Endothelial cell of umbilical vein (primary cell): ENCODE measurements around the gene CMIP. TPM values are rescaled to one million over a fixed set of nuclear protein-coding genes. Genes with fewer than 3 reads are reported as not detected.

Experiments used
- BruUV-seq: library from RNA; stranded (reverse); fragments of 400-500 nt; replicated peaks from 2 replicates; lab custom pipeline; 2021; lab: Mats Ljungman, UMichigan
- CTCF ChIA-PET: fragments of 300-600, 350-600 bp; sonication (Branson Sonifier 250); formaldehyde crosslinking; loops from one replicate; lab custom pipeline; 2021; ENCODE audit warnings: antibody characterized with exemption, inconsistent platforms; lab: Charles Lee
- POLR2A ChIA-PET: fragments of 300-600, 350-600 bp; sonication (Branson Sonifier 250); formaldehyde crosslinking; loops from one replicate; lab custom pipeline; 2021; ENCODE audit warnings: antibody characterized with exemption, inconsistent platforms; lab: Charles Lee
- DNase-seq: peaks from one replicate; pipeline ENCODE4 v3.0.0-alpha.2; 2011; ENCODE audit warnings: low read depth, low spot score
- FAIRE-seq: peaks from 2 replicates; lab custom pipeline; 2011; peaks lifted over from hg19 to GRCh38; lab: Jason Lieb, UNC
- H2AFZ ChIP-seq: 2 replicates; pipeline ENCODE4 v1.6.0; 2012; ENCODE audit warnings: low read depth, low read length, control low read depth, inconsistent platforms
- H3K27ac ChIP-seq: 2 replicates; pipeline ENCODE4 v1.5.1; 2011; ENCODE audit warnings: low read depth, mild to moderate bottlenecking, control low read depth, low read length, moderate library complexity; ENCODE audit not compliant: insufficient read depth
- H3K27me3 ChIP-seq, 2 experiments: 2 replicates each; pipeline versions ENCODE4 v1.6.0 to v1.6.1; 2011; ENCODE audit warnings: low read length in 2 of 2, mixed read lengths in 1 of 2; ENCODE audit not compliant: control insufficient read depth in 2 of 2, insufficient read depth in 2 of 2
- H3K36me3 ChIP-seq, 2 experiments: 2 replicates in 1 of 2; 3 replicates in 1 of 2; pipeline ENCODE4 v1.5.1; 2011; ENCODE audit warnings: low read length in 2 of 2, mild to moderate bottlenecking in 1 of 2, moderate library complexity in 1 of 2; ENCODE audit not compliant: control insufficient read depth in 2 of 2, insufficient read depth in 2 of 2; ENCODE audit errors: extremely low read depth in 1 of 2
- H3K4me1 ChIP-seq: 3 replicates; pipeline ENCODE4 v1.5.1; 2011; ENCODE audit warnings: mild to moderate bottlenecking, low read length; ENCODE audit not compliant: control insufficient read depth, insufficient read depth; ENCODE audit errors: extremely low read depth
- H3K4me2 ChIP-seq: 2 replicates; pipeline ENCODE4 v1.6.1; 2011; ENCODE audit warnings: low read length, control low read depth, mixed read lengths; ENCODE audit not compliant: insufficient read depth
- H3K4me3 ChIP-seq, 3 experiments: fragments of 200-600 bp in 1 of 3; sonication (generic), shearing (Covaris generic) in 1 of 3; replicated peaks in 1 of 3; 2 replicates each; pipeline ENCODE4 v1.5.1; 2011 to 2016; ENCODE audit warnings: control low read depth in 3 of 3, low read length in 3 of 3, mild to moderate bottlenecking in 2 of 3, inconsistent platforms in 1 of 3, low read depth in 1 of 3, moderate library complexity in 1 of 3; ENCODE audit not compliant: insufficient read depth in 1 of 3
- H3K79me2 ChIP-seq: 2 replicates; pipeline ENCODE4 v1.6.0; 2012; ENCODE audit warnings: low read length, inconsistent platforms; ENCODE audit not compliant: control insufficient read depth, insufficient read depth
- H3K9ac ChIP-seq: replicated peaks from 2 replicates; pipeline ENCODE3; 2011; ENCODE audit warnings: low read length, control low read depth; ENCODE audit not compliant: insufficient read depth; ENCODE audit errors: extremely low read depth
- H3K9me1 ChIP-seq: replicated peaks from 3 replicates; pipeline ENCODE4 v1.6.0; 2011; ENCODE audit warnings: mild to moderate bottlenecking, low read length; ENCODE audit not compliant: control insufficient read depth, insufficient read depth; ENCODE audit errors: extremely low read depth
- H3K9me3 ChIP-seq: replicated peaks from 2 replicates; pipeline ENCODE4 v1.5.1; 2012; ENCODE audit warnings: low read length, inconsistent platforms; ENCODE audit not compliant: control insufficient read depth, insufficient read depth
- H4K20me1 ChIP-seq: replicated peaks from 2 replicates; pipeline ENCODE3; 2011; ENCODE audit warnings: mild to moderate bottlenecking, low read length; ENCODE audit not compliant: control insufficient read depth, insufficient read depth; ENCODE audit errors: extremely low read depth
- EZH2 ChIP-seq: IDR thresholded peaks from 2 replicates; pipeline ENCODE4 v1.6.1; 2012; ENCODE audit warnings: borderline replicate concordance, low read depth, mild to moderate bottlenecking, moderate library complexity, low read length, inconsistent platforms; ENCODE audit not compliant: severe bottlenecking
- FOS ChIP-seq: IDR thresholded peaks from 2 replicates; pipeline ENCODE4 v1.6.1; 2011; ENCODE audit warnings: mild to moderate bottlenecking, low read length, moderate library complexity, borderline replicate concordance; ENCODE audit not compliant: insufficient read depth
- POLR2AphosphoS5 ChIP-seq: IDR thresholded peaks from 2 replicates; pipeline ENCODE4 v1.6.1; 2012; ENCODE audit warnings: low read depth, mild to moderate bottlenecking, control low read depth, low read length, moderate library complexity; ENCODE audit not compliant: insufficient read depth
- dilution Hi-C: fragments of 300-500 bp; cut with MboI; formaldehyde crosslinking; loops from one replicate; pipeline ENCODE4 v1.15.0; 2019; ENCODE audit warnings: low sequenced_read_pairs; ENCODE audit not compliant: extremely low pct_ligation_motif_present
- intact Hi-C: fragments of 100-400 bp; cut with micrococcal nuclease; formaldehyde crosslinking; loops from one replicate; pipeline ENCODE4 v1.10.0; 2022
- polyA plus RNA-seq, 4 experiments: library from polyadenylated mRNA; depleted of rRNA in 3 of 4; stranded (reverse) in 3 of 4; unstranded in 1 of 4; fragments of >200 nt; gene quantifications; 2 replicates each; pipeline versions ENCODE4 v1.2.1 to v1.2.3, GENCODE V29; 2011 to 2012; ENCODE audit warnings: missing spikeins in 1 of 4
- total RNA-seq: library from RNA; stranded (reverse); gene quantifications from 2 replicates; pipeline ENCODE4 v1.2.3, GENCODE V29; 2021
- TF ChIP-seq, protein P1 (sequence below), 2 donors: IDR thresholded peaks; 1 replicate in 1 of 2; 2 replicates in 1 of 2; pipeline ENCODE4 v1.5.1; 2011; ENCODE audit warnings: low read length in 2 of 2, mild to moderate bottlenecking in 2 of 2, moderate library complexity in 2 of 2, control low read depth in 1 of 2, inconsistent platforms in 1 of 2, low read depth in 1 of 2; ENCODE audit not compliant: insufficient read depth in 1 of 2; ENCODE audit errors: extremely low read depth in 1 of 2

CMIP gene
- total and polyA plus RNA-seq, 2 donors (not counting 3 experiments of a cell fraction or from before 2014, with no cell fraction given) = 29.0 to 101 TPM

DNA sequence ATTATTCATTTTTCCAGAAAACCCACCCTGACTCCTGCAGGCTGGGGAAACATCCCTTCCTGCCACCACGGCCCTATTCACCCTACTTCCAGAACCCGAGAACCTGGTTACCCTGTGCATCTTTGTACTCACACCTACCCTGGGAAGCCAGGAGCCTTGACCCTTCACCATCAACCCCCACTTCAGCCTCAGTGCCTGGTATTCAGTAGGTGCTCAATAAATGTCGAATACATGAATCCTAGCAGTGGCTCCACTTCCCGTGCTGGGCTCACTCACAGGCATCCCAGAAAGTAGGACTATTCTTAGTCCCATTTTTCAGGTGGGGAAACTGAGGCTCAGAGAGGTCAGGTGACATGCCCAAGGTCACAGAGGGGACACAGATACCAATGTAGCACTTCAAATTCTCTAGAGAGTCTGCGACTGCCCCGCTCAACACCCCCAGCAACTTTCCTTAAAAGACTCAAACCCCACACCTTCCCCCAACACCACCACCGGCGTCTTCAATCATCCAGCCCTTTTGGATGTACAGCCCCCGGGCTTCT is 36.1 kb upstream of the CMIP start:
- Histone ChIP-seq H3K9me3 (no peaks in the 10 kb centered on the region), H3K9ac (no peak overlapping the region), H3K36me3 (no peaks in the 10 kb centered on the region), H2AFZ (no peak overlapping the region), H3K4me3 (no peak overlapping the region), H3K4me2 (no peak overlapping the region), H3K4me1 (peaks cover 21% of the 10 kb centered on the region), H3K27me3 (no peaks in the 10 kb centered on the region), H3K79me2 (no peaks in the 10 kb centered on the region), H3K9me1 (no peaks in the 10 kb centered on the region), H3K27ac (no peak overlapping the region), H4K20me1 (no peaks in the 10 kb centered on the region)
- POLR2A ChIA-PET = no interaction called here
- FAIRE-seq (no peak), DNase-seq (no peak)
- CTCF ChIA-PET = interaction anchor here (2.0 kb wide), 1 partner anchor 21 kb away, joined by 9 read pairs; no protein-coding TSS in a partner anchor
- intact Hi-C loops = loop anchor here (5.0 kb wide), 1 partner anchor 144 kb away; no protein-coding TSS in a partner anchor
- dilution Hi-C loops = no loop called here
- BruUV-seq = no TSS peak
- TF ChIP-seq, protein P1, sequence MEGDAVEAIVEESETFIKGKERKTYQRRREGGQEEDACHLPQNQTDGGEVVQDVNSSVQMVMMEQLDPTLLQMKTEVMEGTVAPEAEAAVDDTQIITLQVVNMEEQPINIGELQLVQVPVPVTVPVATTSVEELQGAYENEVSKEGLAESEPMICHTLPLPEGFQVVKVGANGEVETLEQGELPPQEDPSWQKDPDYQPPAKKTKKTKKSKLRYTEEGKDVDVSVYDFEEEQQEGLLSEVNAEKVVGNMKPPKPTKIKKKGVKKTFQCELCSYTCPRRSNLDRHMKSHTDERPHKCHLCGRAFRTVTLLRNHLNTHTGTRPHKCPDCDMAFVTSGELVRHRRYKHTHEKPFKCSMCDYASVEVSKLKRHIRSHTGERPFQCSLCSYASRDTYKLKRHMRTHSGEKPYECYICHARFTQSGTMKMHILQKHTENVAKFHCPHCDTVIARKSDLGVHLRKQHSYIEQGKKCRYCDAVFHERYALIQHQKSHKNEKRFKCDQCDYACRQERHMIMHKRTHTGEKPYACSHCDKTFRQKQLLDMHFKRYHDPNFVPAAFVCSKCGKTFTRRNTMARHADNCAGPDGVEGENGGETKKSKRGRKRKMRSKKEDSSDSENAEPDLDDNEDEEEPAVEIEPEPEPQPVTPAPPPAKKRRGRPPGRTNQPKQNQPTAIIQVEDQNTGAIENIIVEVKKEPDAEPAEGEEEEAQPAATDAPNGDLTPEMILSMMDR (IDR thresholded peaks at IDR 0.05; ENCODE audit: extremely low read depth in 1 of 2, insufficient read depth in 1 of 2, low read depth in 1 of 2, low read length in 2 of 2) = no peak
- TF ChIP-seq EZH2 (no peak), FOS (no peak)

DNA sequence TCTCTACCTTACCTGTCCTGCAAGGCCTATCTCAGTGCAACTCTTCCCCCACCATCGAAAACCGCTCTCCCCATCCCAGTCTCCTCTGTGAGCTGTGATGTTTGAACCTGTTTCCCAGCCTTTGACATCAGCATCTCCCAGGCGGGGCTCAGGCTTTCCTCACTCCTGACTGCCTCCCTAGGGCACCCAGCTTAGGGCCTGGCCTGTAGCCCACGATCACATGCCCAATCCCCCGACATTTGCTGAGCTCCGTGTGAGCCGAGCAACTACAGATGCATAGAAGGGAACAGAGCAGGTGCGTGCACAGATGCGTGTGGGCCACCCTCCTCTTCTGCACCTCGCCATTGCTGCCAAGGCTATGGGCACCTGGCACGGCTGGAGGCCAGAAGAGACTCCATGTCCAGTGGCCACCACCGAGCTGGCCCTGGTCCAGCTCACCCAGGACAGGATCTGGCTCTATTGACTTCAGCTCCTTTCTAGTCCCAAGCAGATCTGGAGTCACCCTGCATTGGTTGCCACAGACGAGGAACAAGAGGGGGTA is 35.5 kb upstream of the CMIP start:
- Histone ChIP-seq H2AFZ (no peak overlapping the region), H3K27ac (no peak overlapping the region), H3K79me2 (no peaks in the 10 kb centered on the region), H3K27me3 (no peaks in the 10 kb centered on the region), H3K9ac (no peak overlapping the region), H3K4me1 (peaks cover 16% of the 10 kb centered on the region), H3K4me2 (no peak overlapping the region), H3K9me1 (no peaks in the 10 kb centered on the region), H3K4me3 (no peak overlapping the region), H3K36me3 (no peaks in the 10 kb centered on the region), H3K9me3 (no peaks in the 10 kb centered on the region), H4K20me1 (no peaks in the 10 kb centered on the region)
- DNase-seq (no peak), FAIRE-seq (peak; percentile 12)
- ChIA-PET CTCF (interaction anchor here (1.1 to 2.0 kb wide), 3 partner anchors 15 to 139 kb away, joined by 3 to 9 read pairs (median 3); no protein-coding TSS in a partner anchor), POLR2A (no interaction called here)
- TF ChIP-seq, protein P1 (IDR thresholded peaks at IDR 0.05; ENCODE audit: extremely low read depth in 1 of 2, insufficient read depth in 1 of 2, low read depth in 1 of 2, low read length in 2 of 2) = no peak
- TF ChIP-seq POLR2AphosphoS5 = no peak
- dilution Hi-C loops (no loop called here), intact Hi-C loops (loop anchor here (5.0 kb wide), 1 partner anchor 143 kb away; no protein-coding TSS in a partner anchor)
- BruUV-seq = no TSS peak
